CD4-positive, alpha-beta T cell treated with Interleukin-17A for 1 hour (primary cell): ENCODE data around the gene FLNB.

Experiments used
- DNase-seq: peaks from one replicate; pipeline ENCODE4 v3.0.0-alpha.2; 2020

The FLNB gene

GRCh38 chr3:58217209-58217811 is 209.1 kb downstream of the FLNB start:
- DNase-seq, result peak; percentile 68

DNA sequence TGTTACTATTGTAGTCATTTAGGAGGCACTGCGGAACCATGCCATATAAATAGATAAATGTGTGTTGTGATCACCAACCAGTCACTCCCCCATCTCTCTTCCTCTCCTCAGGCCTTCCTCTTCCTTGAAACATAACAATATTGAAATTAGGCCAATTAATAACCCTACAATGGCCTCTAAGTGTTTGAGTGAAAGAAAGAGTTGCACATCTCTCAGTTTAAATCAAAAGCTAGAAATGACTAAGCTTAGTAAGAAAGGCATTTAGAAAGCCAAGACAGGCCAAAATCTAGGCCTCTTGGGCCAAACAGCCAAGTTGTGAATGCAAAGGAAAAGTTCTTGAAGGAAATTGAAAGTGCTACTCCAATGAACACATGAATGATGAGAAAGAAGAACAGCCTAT is 210.7 kb downstream of the FLNB start:
- no peak for DNase-seq
